Activated CD4-positive, alpha-beta memory T cell treated with anti-CD3 and anti-CD28 coated beads for 36 hours (primary cell): Measurements from ENCODE around the gene PRDX4. TPM values are rescaled to one million over a fixed set of nuclear protein-coding genes. Genes with fewer than 3 reads are reported as not detected.

Experiments used
- total RNA-seq, 2 experiments: library from RNA; stranded (reverse); gene quantifications; one replicate each; pipeline ENCODE4 v1.2.3, GENCODE V29; 2021

The PRDX4 gene
- total RNA-seq, 2 experiments from 2014 or later = 56.0 to 59.8 TPM

Other genes starting within 250 kb of the PRDX4 start
- 10 to 100 TPM; 50.2 to 52.1 TPM for gene ACOT9, start 75.8 kb downstream of the PRDX4 start, total RNA-seq
- 100 to 1,000 TPM; 205 to 209 TPM for gene SAT1, start 115.7 kb downstream of the PRDX4 start, total RNA-seq
- 10 to 100 TPM; 32.8 to 35.0 TPM for gene APOO, start 240.4 kb downstream of the PRDX4 start, total RNA-seq
- gene CXorf58, start 240.5 kb downstream of the PRDX4 start, total RNA-seq = under 1 TPM in 1 of 2 experiments, not detected in 1; 0.17 TPM